Ishikawa (cell line): Measurements from ENCODE around the gene POLDIP3.

ENCODE experiments used
- CEBPB ChIP-seq: IDR thresholded peaks from 2 replicates; pipeline ENCODE4 v1.6.1; 2012
- CREB1 ChIP-seq: IDR thresholded peaks from 2 replicates; pipeline ENCODE4 v1.6.1; 2012; ENCODE audit warnings: low read depth
- EGR1 ChIP-seq: IDR thresholded peaks from 2 replicates; pipeline ENCODE4 v1.6.1; 2012
- EP300 ChIP-seq: IDR thresholded peaks from 2 replicates; pipeline ENCODE4 v1.6.1; 2012; ENCODE audit warnings: borderline replicate concordance
- FOXM1 ChIP-seq: IDR thresholded peaks from 2 replicates; pipeline ENCODE4 v1.6.1; 2012; ENCODE audit warnings: low read depth, borderline replicate concordance
- NFIC ChIP-seq: IDR thresholded peaks from 2 replicates; pipeline ENCODE4 v1.6.1; 2012
- RAD21 ChIP-seq: IDR thresholded peaks from 2 replicates; pipeline ENCODE4 v1.6.1; 2012; ENCODE audit warnings: low read depth
- TAF1 ChIP-seq: IDR thresholded peaks from 2 replicates; pipeline ENCODE4 v1.6.1; 2012; ENCODE audit warnings: low read depth, mild to moderate bottlenecking
- TCF12 ChIP-seq: IDR thresholded peaks from 2 replicates; pipeline ENCODE4 v1.6.1; 2012; ENCODE audit warnings: low read depth
- YY1 ChIP-seq: IDR thresholded peaks from 2 replicates; pipeline ENCODE4 v1.6.1; 2012; ENCODE audit warnings: low read depth
- ZBTB7A ChIP-seq: IDR thresholded peaks from 2 replicates; pipeline ENCODE4 v1.6.1; 2012; ENCODE audit warnings: low read depth
- TF ChIP-seq, protein P1 (sequence below): IDR thresholded peaks from 2 replicates; pipeline ENCODE4 v1.6.1; 2012
- TF ChIP-seq, protein P2 (sequence below): IDR thresholded peaks from 2 replicates; pipeline ENCODE4 v1.6.1; 2012
- TF ChIP-seq, protein P3 (sequence below): IDR thresholded peaks from 2 replicates; pipeline ENCODE4 v1.6.1; 2012; ENCODE audit warnings: low read depth, mild to moderate bottlenecking

The POLDIP3 gene

DNA sequence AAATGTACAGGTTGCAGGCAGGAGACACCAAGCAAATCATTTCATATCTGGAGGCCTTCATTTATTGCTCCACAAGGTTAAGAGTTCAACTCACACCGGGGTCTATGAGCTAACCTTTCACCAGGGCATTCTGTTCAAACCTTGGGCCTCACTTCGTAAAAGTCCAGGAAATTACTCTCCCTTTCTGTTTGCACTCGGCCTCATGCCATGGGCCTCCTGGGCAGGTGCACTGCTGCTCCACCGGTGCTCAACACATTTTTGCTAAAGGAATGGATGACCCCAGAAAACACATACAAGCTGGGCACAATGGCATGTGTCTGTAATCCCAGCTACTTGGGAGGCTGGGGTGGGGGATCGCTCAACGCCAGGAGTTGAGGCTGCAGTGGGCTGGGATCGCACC is 78.5 kb downstream of the POLDIP3 start:
- no peak for TF ChIP-seq FOXM1
- TF ChIP-seq ZBTB7A: no peak
- TF ChIP-seq, protein P1, sequence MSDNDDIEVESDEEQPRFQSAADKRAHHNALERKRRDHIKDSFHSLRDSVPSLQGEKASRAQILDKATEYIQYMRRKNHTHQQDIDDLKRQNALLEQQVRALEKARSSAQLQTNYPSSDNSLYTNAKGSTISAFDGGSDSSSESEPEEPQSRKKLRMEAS: no peak
- TF ChIP-seq, protein P2, sequence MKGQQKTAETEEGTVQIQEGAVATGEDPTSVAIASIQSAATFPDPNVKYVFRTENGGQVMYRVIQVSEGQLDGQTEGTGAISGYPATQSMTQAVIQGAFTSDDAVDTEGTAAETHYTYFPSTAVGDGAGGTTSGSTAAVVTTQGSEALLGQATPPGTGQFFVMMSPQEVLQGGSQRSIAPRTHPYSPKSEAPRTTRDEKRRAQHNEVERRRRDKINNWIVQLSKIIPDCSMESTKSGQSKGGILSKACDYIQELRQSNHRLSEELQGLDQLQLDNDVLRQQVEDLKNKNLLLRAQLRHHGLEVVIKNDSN: no peak
- TF ChIP-seq, protein P3, sequence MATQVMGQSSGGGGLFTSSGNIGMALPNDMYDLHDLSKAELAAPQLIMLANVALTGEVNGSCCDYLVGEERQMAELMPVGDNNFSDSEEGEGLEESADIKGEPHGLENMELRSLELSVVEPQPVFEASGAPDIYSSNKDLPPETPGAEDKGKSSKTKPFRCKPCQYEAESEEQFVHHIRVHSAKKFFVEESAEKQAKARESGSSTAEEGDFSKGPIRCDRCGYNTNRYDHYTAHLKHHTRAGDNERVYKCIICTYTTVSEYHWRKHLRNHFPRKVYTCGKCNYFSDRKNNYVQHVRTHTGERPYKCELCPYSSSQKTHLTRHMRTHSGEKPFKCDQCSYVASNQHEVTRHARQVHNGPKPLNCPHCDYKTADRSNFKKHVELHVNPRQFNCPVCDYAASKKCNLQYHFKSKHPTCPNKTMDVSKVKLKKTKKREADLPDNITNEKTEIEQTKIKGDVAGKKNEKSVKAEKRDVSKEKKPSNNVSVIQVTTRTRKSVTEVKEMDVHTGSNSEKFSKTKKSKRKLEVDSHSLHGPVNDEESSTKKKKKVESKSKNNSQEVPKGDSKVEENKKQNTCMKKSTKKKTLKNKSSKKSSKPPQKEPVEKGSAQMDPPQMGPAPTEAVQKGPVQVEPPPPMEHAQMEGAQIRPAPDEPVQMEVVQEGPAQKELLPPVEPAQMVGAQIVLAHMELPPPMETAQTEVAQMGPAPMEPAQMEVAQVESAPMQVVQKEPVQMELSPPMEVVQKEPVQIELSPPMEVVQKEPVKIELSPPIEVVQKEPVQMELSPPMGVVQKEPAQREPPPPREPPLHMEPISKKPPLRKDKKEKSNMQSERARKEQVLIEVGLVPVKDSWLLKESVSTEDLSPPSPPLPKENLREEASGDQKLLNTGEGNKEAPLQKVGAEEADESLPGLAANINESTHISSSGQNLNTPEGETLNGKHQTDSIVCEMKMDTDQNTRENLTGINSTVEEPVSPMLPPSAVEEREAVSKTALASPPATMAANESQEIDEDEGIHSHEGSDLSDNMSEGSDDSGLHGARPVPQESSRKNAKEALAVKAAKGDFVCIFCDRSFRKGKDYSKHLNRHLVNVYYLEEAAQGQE: no peak
- TF ChIP-seq EGR1: no peak
- no peak for TF ChIP-seq TCF12
- TF ChIP-seq RAD21: no peak
- TF ChIP-seq TAF1: no peak
- no peak for TF ChIP-seq NFIC
- TF ChIP-seq CEBPB: no peak
- TF ChIP-seq YY1: no peak
- no peak for TF ChIP-seq CREB1
- no peak for TF ChIP-seq EP300
